DMS53 (cell line): Measurements from ENCODE around the gene FOXRED2.
A peak's percentile ranks its signal among the peaks of the same experiment; 100 is the strongest.
"Not testable (repeated sequence)": the region's sequence is repeated elsewhere in the genome, so short reads cannot be mapped to it uniquely, and the experiment has no call there.

Source experiments
- DNase-seq: peaks from one replicate; lab custom pipeline; 2025; lab: John Stamatoyannopoulos, UW

The FOXRED2 gene

GRCh38 chr22:36506637-36507517, at the start of gene FOXRED2:
TSS of gene FOXRED2 (minus strand) at chr22:36507040. CDS start at chr22:36506422, 618 bp downstream.
- DNase-seq = peak; percentile 88

- no peak for DNase-seq
Measured at GRCh38 chr22:36554098-36554497, 47.3 kb upstream of the FOXRED2 start.

- DNase-seq = no peak
Measured at GRCh38 chr22:36552289-36552688, 45.4 kb upstream of the FOXRED2 start.

GRCh38 chr22:36550701-36551495, 44.1 kb upstream of the FOXRED2 start:
- no peak for DNase-seq

- DNase-seq = no peak
Measured at GRCh38 chr22:36549033-36549432, 42.2 kb upstream of the FOXRED2 start.

GRCh38 chr22:36548606-36549005, 41.8 kb upstream of the FOXRED2 start:
- peak; percentile 1 for DNase-seq

GRCh38 chr22:36546932-36547331, 40.1 kb upstream of the FOXRED2 start:
- DNase-seq = peak; percentile 11

- peak; percentile 55 for DNase-seq
Measured at GRCh38 chr22:36546092-36546804, 39.4 kb upstream of the FOXRED2 start.

- no peak for DNase-seq
Measured at GRCh38 chr22:36544107-36544620, 37.3 kb upstream of the FOXRED2 start.

GRCh38 chr22:36541831-36542411, 35.1 kb upstream of the FOXRED2 start:
- peak; percentile 23 for DNase-seq

GRCh38 chr22:36540867-36541642, 34.2 kb upstream of the FOXRED2 start:
- no peak for DNase-seq

- DNase-seq = no peak
Measured at GRCh38 chr22:36538529-36538928, 31.7 kb upstream of the FOXRED2 start.

- peak; percentile 53 for DNase-seq
Measured at GRCh38 chr22:36536717-36537116, 29.9 kb upstream of the FOXRED2 start.

- DNase-seq = not testable (repeated sequence)
Measured at GRCh38 chr22:36533320-36533719, 26.5 kb upstream of the FOXRED2 start.

- DNase-seq = no peak
Measured at GRCh38 chr22:36532466-36532865, 25.6 kb upstream of the FOXRED2 start.

- peak; percentile 96 for DNase-seq
Measured at GRCh38 chr22:36528795-36529751, 22.2 kb upstream of the FOXRED2 start, which contains the start of gene EIF3D. TSS of gene EIF3D (minus strand) at chr22:36529166. CDS start at chr22:36526121, 3,045 bp downstream.

GRCh38 chr22:36528341-36528740, 21.5 kb upstream of the FOXRED2 start:
- peak; percentile 39 for DNase-seq

- no peak for DNase-seq
Measured at GRCh38 chr22:36522662-36523061, 15.8 kb upstream of the FOXRED2 start.

GRCh38 chr22:36520423-36520822, 13.6 kb upstream of the FOXRED2 start:
- DNase-seq = no peak
